HG02642 (cell line): Measurements from ENCODE around the gene NT5C1B.
"Not testable (repeated sequence)": the region's sequence is repeated elsewhere in the genome, so short reads cannot be mapped to it uniquely, and the experiment has no call there.

Experiments used
- ATAC-seq: cut with Tn5 transposase; IDR thresholded peaks from one replicate; pipeline ENCODE4 v1.9.1; 2021; ENCODE audit warnings: mild to moderate bottlenecking; ENCODE audit not compliant: unreplicated experiment, poor library complexity

Gene NT5C1B

DNA sequence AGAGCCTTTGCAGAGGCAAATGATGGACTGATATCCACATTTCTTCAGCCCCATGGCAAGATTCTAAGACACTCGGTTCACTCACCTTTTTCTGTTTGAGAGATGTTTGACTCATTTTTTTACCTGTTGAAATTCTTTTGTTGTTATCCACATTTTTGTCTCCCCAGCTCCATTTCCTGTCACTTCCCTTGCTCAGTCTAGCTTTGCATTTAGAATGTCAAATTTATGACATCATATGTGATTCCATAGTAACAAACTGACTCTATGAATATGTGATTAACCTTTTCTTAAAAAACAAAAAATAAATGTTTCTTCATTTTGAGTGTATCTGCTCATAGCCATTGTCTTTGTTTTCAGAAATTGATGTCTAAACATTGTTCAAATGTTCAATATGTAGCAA lies at the start of gene NT5C1B:
TSS of gene NT5C1B (minus strand) at position 216 of the 400 bp plus-strand sequence. CDS start at position 115, 101 bp downstream.
- no peak for ATAC-seq

DNA sequence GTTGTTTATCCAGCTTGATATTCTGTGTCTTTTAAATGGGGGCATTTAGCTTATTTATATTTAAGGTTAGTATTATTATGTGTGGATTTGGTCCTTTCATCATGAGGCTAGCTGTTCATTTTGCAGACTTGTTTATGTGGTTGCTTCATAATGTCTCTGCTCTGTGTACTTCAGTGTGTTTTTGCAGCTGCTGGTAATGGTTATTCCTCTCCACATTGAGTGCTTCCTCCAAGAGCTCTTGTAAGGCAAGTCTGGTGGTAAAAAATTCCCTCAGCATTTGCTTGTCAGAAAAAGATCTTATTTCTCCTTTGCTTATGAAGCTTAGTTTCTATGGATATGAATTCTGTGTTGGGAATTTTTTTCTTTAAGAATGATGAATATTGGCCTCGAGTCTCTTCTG lies 47.8 kb upstream of the NT5C1B start:
- ATAC-seq: no peak

DNA sequence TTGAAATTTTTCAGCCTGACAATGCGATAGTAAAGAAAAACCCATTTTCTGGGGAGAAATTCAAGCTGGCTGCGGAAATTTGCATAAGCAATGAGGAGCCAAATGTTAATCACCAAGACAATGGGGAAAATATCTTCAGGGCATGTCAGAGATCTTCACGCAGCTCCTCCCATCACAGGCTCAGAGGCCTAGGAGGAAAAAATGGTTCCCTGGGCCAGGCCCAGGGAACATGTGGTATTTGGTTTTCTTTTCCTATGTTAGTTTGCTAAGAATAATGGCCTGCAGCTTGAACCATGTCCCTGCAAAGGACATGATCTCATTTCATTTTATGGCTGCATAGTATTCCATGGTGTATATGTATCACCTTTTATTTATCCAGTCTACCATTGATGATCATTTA lies 43.3 kb upstream of the NT5C1B start:
- ATAC-seq: not testable (repeated sequence)

DNA sequence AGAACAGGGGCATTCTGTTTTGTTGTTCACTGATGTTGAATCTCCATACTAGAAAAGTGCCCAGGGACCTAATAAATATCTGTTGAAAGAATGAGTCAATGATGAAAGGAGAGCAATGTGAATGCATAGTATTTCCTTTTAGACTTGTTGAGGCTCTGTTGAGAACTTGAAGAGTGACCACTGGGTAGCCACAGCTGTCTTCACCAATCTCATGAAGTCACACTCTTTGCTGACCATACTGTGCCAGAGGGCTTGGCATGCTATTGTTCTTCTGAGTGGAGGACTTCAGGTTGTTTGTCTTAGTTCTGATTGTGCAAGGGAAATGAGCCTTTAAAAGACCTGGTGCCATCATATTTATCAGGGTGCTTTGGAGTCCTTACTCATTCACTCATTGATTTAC lies 41.6 kb upstream of the NT5C1B start:
- ATAC-seq: no peak

DNA sequence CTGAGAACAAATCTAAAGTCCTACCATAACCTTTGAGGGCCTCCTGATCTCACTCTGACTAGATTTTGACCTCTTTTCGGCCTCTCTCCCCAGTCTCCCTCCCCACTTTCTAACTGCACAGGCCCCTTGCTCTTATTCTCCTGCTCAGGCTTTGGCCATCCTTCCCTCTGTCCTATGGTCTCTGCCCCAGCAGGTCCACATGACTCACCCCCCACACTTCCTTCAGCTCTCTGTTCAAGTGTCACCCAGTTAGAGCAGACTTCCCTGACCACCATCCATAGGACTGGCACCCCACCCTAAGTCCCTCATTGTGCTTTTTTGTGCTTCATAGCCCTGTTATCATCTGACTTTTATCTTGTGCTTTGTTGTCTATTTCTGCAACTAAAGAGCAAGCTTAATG lies 41.2 kb upstream of the NT5C1B start:
- no peak for ATAC-seq

DNA sequence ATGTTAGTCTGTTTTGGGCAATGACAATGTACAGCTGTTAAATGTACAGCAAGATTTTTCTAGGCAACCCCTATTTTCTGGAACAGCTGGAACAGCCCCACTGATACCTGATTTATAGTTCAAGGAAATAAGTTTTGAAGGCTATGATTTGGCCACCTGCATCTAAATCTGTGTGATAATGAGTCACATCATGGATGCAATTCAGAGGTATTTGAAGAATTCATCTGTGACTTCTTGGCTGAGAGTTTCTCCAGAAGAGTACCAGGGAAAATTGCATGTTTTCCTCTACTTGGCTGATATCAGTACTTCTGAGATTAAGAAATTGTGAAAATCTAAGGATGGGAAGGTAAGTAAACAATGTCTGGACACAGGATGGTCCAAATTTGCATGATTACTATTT lies 40.7 kb upstream of the NT5C1B start:
- no peak for ATAC-seq

DNA sequence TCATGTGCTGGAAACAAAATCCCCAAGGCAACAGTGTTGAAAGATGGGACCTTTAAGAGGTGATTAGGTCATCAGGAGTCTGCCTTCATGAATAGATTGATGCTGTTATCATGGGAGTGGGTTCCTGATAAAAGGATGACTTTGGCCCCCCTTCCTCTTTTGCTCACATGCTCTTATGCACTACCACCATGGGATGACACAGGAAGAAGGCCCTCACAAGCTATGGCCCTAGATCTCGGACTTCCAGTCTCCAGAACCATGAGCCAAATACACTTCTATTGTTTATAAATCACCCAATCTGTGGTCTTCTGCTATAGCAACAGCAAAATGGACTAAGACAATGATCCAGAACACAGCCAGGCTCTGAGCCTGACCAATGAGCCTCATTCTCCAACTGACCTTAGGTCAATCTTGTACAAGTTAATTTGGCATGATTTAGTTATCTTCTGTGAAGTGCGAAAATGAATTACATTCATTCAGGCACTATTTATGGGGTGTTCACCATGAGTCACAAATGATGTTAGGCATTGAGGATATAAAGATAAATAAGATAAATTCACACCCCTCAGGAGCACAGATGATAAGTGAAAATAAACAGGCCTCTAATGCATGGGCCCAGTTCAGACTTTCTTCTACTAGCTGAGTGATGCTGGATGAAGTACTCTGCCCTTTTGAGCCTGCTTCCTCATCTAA lies 37.7 kb upstream of the NT5C1B start:
- ATAC-seq: no peak

DNA sequence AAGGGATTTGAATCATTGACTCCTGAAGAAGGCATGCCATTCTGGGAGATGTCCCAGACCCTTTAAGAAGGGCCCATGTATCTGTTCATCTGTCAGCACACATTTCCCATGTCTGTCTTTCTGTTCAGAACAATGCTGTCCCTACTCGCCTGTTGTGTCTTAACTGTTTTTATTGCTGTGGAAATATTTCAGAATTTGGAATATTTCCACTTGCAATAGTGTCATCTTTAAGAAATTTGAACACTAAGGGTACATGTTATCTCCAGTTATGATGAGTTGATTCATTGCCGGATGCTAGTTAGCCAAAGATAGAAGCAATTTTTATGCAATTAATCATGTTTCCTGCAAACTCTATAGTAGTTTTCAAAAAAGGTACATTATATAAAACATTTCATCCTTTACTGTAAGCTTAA lies 36.9 kb upstream of the NT5C1B start:
- ATAC-seq: no peak

DNA sequence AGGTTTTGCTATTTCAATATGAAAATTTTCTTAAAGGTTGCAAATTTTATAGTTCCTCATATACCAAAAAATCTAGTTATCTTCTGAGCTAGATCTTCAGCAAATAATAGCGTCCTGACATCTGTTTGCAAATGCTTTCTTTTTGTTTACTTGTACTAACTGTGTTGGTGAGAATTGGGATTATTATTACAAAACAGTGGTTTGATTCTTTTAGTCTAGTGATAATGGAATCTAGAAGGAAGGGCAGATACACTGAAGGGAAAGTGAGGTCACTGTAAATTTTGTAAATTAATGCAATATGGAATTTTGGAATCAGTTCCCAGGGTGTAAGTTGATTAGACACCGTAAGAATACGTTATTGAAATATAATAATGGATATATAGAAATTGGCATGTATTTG lies 36.2 kb upstream of the NT5C1B start:
- ATAC-seq: no peak

DNA sequence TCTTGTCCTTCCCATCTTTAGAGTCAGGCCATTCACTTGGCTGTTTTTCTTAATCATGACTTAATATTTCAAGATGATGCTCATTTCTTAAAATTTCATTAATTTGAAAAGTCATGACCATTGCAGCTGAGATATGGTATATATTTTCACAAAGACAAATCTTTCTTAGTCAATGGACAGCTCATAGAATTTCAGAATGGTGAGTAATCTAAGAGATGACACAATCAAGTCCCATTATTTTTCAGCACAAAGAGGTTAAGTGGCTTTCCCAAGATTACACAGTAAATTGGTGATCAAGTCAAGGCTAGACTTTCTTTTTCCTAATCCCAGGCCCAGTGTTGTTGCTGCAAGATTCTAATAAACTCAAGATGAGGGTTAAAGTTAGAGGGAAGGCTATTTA lies 34.4 kb upstream of the NT5C1B start:
- no peak for ATAC-seq

DNA sequence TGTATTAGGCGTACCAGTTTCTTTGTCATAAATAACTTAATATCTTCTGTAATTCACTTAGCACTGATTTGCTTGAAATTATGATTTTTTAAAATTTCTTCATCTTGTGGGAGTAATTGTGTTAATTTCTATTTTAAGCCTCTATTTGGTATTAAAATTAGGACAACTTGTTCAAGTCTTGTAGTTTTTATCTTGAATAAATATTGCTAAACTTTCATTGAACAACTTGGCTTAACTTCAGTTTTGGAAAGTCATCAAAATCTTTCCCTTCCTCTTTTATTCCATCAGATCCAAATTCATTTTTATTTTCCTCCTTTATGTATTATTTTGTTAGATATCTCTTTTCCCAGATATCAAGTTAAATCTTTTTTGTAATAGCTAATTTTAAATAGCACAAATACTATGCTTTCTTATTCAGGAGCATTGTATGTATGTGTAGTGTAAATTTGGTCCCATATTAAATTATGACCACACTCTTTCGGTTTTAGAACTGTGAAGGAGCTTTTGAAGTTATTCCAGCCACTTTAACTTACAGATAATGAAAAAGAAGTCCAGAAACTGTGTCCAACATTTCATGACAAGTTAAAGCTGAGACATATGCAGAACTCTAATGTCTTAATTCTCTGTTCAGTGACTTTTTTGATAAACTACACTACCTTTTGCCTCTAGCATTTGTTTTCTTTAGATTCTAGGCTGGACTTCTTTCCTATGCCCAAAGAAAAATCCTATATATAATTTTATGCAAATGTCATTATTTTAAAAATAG lies 31.7 kb upstream of the NT5C1B start:
- ATAC-seq: no peak

DNA sequence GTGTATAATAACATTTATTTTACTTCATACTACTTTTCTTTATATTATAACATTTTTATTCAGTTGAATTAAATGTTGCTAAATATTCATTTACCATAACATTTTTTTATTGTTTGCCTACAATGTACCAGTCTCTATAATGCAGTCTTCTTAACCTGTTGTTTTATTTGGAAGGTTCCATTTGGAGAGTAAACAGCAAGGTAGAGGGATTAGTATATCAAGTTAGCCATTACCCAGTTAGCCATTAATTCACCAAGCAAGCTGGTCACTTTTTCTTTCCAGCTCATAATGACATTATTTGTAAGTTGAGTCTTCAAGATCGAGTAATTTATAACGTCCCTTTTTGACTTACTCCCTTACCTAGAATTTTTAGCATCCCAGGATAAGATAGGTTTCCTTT lies 29.7 kb upstream of the NT5C1B start:
- ATAC-seq: no peak

DNA sequence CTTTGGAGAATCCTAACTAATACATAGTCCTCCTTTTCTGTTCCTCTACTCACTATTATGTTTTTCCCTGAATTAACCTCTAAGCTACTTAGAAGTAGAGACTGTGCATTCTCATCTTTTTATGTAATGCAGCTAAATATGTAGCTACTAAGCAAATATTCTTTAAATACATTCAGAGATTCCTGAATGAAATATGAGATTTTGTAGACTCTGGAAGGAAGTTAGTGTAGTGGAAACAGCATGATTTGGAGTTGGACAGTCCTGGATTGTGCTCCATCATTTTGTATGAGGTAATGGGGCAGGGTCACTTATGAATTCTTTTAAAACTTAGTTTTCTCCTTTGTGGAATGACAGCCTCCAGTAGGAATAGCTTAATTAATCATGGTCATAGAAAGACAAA lies 24.7 kb upstream of the NT5C1B start:
- ATAC-seq: no peak

DNA sequence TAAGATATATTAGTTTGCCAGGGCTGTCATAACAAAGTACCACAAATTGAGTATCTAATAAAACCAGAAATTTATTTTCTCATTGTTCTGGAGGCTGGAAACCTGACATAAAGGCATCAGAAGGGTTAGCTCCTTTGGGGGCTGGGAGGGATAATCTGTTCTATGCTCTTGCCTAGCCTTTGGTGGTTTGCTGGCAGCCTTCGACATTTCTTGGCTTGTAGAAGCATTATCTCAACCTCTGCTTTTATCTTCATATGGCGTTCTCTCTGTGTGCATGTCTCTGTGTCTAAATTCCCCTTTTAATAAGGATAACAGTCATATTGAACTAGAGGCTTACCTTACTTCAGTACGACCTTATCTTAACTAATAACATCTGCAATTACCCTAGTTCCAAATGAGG lies 22.8 kb upstream of the NT5C1B start:
- no peak for ATAC-seq

DNA sequence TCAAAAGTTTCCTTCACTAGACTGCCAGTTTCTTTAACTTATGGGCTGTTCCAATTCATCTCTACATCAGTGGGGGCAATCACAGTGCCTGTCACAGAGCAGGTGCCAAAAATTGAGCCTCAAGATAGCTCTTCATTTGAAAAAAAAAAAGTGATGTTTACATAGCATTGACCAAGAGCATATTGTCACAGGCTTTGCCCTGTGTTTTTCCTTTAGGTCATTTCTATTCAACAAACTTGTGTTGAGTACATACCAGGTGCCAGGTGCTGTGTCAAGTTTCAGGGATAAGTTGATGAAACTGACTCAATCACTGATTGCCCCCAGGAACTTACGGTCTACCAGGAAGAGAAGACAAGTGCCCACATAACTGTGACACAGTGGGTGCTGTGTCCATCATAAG lies 22.2 kb upstream of the NT5C1B start:
- ATAC-seq: no peak

DNA sequence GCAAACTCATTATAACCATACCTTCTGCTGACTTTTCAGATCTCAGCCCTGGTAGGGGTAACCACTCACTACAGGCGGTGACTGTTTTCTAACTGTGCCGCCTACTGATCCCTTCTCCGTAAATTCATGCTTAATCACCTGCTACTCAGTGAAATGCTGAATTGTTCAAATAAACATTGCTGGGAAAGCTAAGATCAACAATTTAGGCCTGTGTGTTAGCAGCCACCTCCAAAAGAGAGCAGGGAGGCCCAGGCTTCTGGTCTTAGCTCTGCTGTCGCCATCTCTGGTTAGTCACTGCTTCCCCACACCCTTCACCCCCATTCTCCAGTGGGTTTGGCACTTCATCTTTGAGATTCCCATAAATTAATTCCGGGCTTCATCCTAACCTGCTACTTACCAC lies 21.8 kb upstream of the NT5C1B start:
- no peak for ATAC-seq

DNA sequence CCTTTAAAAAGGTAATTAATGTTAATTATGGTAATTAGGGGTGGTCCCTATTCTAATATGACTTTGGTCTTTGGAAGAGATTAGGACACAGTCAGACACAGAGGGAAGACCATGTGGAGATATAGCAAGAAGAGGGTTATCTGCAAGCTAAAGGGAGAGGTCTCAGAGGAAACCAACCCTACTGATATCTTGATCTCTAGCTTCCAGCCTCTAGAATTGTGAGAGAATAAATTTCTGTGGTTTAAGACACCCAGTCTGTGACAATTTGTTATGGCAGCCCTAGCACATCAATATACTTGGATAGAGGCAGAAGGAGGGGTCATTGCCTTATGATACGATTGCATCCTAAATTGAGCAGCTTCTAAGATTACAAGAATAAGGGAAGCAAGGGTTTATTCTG lies 21.3 kb upstream of the NT5C1B start:
- no peak for ATAC-seq

DNA sequence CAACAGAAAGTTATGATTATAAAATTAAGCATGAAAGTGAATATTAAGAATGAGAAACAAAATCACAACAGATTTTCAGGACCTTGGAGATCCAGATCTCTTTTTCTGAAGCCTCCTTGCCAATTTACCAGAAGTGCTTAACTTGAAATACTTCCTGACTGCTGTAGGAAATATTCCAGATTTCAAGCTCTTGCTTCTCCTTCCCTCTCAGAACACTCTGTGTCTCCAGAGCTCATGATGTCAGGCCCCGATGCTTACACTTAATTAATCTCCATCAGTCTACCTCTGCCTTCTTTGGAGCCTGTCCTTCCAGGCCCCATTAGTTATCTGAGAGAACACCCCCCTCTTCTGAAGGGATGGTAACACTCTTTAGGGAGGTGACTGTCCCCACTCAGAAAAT lies 20.7 kb upstream of the NT5C1B start:
- no peak for ATAC-seq

DNA sequence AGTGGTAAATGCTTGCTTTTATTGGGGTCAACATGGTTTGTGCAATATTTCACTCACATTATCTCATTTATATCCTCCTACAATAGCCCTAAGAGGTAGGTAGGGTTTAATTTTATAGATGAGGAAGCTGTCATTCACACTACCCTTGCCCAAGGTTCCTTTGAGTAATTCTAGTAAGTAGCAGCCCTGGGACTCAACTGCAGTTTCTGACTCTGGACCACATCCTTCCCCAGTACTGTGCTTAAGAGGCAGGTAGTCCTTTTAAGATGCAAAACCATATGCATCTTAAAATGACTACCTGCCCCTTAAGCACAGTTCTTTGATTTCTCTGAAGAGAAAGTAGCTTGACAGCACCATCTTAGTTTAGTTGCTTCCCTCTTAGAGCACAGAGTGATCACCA lies 15.7 kb upstream of the NT5C1B start:
- no peak for ATAC-seq

DNA sequence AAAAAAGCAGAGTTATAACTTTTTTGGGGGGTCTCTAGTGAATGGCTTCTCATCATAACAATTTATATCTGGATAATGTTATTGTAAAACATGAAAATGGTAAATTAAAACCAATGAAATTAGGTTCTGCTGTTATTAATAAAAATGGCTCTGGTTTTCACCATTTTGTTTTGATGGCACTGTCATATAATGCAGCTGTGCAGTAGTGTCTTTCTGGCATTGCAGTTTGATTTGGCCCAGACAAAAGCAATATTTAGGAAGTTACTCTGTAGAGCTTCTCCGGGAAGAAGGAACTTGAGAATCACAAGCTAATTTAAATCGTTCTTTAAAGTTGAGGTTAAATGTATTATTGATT lies 15.1 kb upstream of the NT5C1B start:
- no peak for ATAC-seq

DNA sequence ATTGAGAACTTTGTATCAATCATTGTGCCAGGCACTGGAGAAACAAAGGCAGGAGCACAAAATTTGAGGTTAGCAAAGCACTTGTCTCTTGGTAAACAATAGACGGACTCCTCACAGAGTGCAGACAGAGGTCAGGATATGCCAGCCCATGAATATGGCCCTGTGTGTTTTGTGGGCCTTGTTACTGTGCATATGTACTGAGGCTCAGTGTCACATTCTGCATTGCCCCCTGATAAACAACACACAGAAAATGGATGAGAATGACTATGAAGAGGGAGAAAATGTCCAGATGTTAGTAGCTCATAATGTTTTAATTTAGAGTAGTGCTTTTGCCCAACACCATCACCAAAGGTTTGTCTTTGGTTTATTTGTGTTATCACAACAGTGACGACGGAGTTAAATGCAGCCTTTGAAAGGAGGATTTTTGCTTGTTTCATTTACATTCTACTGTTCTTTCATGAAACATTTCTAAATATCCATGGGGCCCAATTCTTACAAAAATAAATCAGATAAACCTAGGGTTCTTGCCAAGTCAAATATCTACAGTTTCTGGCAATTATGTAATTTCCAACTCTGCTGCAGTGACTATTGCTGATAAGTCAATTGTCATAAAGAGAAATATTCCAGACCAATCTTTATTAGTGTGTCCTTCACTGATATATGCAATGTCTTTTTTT lies 14.6 kb upstream of the NT5C1B start:
- ATAC-seq: no peak

DNA sequence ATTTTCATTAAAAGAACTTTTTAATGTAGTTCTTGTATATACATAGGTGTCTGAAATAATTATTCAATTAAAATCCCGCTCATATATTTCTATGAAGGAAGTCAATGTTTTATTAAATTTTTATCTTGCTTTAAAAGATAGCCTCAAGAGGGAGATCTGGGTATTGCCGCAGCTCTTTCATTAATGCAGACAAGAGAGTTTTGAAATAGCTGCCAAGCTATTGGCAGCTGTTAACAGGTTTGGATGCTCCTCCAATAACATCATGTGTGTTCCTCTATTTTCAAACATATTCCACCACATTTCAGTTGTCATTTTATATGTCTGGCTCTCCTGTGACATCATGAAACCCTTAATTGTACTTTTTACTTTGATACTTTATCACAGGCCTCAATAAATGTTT lies 12.9 kb upstream of the NT5C1B start:
- ATAC-seq: no peak
